NCI-H524 treated with DMSO at 0.1 percent for 48 hours (cell line): ENCODE results near the gene EXD3.
"Not testable (repeated sequence)": the region's sequence is repeated elsewhere in the genome, so short reads cannot be mapped to it uniquely, and the experiment has no call there.

Source experiments
- DNase-seq: peaks from one replicate; lab custom pipeline; 2025; lab: John Stamatoyannopoulos, UW

Gene EXD3

GRCh38 chr9:137339045-137339907 is 83.7 kb downstream of the EXD3 start:
- DNase-seq: no peak

GRCh38 chr9:137336735-137337134 is 86.2 kb downstream of the EXD3 start:
- DNase-seq: no peak

GRCh38 chr9:137333016-137333671 is 89.8 kb downstream of the EXD3 start:
- no peak for DNase-seq

- DNase-seq: no peak
These were observed 91.0 kb downstream of the EXD3 start for GRCh38 chr9:137331929-137332328.

GRCh38 chr9:137330689-137331088 is 92.3 kb downstream of the EXD3 start:
- DNase-seq: no peak

- not testable (repeated sequence) for DNase-seq
These were observed 93.4 kb downstream of the EXD3 start for GRCh38 chr9:137329590-137329989.

GRCh38 chr9:137327641-137328550 is 95.1 kb downstream of the EXD3 start:
- DNase-seq: not testable (repeated sequence)

- DNase-seq: no peak
These were observed 96.4 kb downstream of the EXD3 start for GRCh38 chr9:137326445-137327065.

- no peak for DNase-seq
These were observed 97.2 kb downstream of the EXD3 start for GRCh38 chr9:137325799-137326198.

- no peak for DNase-seq
These were observed 97.8 kb downstream of the EXD3 start for GRCh38 chr9:137325124-137325523.

- DNase-seq: no peak
These were observed 99.2 kb downstream of the EXD3 start for GRCh38 chr9:137323531-137324331.

GRCh38 chr9:137321726-137322361 is 101.1 kb downstream of the EXD3 start:
- DNase-seq: no peak

- DNase-seq: no peak
These were observed 102.2 kb downstream of the EXD3 start for GRCh38 chr9:137320555-137321384.

- no peak for DNase-seq
These were observed 103.0 kb downstream of the EXD3 start for GRCh38 chr9:137319739-137320551.

- DNase-seq: no peak
These were observed 103.8 kb downstream of the EXD3 start for GRCh38 chr9:137319011-137319738.

GRCh38 chr9:137318602-137319001 is 104.4 kb downstream of the EXD3 start:
- no peak for DNase-seq

- DNase-seq: no peak
These were observed 105.0 kb downstream of the EXD3 start for GRCh38 chr9:137317718-137318511.
